GM21737 (cell line): Measurements from ENCODE around the gene DACT1.

Experiments used
- ATAC-seq: cut with Tn5 transposase; IDR thresholded peaks from one replicate; pipeline ENCODE4 v1.9.1; 2021; ENCODE audit warnings: mild to moderate bottlenecking, moderate library complexity; ENCODE audit not compliant: unreplicated experiment

Gene DACT1

DNA sequence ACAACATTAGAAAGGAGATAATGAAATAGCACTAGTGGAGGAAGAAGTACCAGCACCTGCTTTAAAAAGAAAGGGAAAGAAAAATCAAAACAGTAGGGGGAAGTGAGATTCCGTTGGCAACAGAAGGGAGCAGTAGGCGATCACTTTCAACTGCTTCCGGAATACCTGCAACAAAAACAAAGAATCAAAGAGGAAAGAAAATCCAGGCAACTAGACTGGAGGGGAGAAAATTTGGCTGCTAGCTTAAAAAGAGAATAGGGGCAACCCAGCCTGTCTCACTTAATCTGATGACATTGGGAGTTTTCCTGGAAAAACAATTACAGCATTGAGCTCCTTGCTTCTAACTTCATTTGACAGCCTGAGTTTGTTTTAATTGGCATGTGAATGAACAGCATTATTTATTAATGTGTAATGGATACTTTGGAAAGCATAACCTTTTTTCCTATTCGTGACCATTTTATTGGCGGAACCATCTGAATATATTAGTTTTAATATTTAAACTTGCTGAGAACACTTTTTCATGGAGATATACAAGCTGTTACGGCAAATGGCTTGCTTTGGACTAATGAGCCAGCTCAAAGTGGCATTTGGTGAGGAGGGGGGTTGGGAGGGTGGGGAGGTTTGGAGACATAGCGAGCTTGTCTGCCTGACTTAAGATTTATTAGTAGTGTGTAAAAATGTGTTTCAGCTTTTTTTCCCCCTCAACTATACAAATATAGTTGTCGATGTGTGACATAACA is 2.5 kb upstream of the DACT1 start:
- ATAC-seq = no peak

DNA sequence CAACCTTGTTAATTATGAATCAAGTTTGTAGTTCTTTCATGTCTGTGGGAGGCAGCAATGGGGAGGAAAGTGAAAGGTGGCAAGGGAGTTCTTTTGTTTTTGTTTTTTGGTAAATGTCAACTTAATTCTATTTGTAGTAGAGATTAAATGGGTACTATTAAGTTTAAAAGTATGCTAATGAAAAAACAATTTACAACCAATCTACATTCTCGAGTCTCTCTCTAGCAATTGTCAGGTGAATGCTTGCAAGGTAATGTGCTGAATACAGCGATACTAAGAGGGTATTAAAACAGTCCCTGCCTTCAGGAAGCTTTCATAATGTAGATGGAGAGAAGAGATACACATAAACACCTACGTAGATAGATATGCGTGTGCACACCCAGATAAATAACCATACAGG is 1.6 kb upstream of the DACT1 start:
- no peak for ATAC-seq

DNA sequence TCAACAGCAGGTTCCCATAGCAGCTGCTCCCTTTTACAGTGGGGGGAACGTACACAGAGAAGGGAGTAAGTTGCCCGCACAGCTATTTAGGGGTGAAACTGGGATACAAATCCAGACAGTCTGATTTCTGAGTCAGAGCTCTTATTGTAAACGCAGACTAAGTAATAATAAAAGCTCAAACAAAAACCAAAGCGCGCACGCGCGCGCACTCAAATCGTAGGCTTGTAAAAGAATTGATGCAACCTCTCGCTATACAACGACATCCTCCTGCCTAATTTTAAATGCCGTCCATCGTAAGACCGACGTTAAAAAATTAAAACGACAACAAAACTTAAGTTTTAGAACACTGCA is 747 bp upstream of the DACT1 start:
- ATAC-seq = no peak

DNA sequence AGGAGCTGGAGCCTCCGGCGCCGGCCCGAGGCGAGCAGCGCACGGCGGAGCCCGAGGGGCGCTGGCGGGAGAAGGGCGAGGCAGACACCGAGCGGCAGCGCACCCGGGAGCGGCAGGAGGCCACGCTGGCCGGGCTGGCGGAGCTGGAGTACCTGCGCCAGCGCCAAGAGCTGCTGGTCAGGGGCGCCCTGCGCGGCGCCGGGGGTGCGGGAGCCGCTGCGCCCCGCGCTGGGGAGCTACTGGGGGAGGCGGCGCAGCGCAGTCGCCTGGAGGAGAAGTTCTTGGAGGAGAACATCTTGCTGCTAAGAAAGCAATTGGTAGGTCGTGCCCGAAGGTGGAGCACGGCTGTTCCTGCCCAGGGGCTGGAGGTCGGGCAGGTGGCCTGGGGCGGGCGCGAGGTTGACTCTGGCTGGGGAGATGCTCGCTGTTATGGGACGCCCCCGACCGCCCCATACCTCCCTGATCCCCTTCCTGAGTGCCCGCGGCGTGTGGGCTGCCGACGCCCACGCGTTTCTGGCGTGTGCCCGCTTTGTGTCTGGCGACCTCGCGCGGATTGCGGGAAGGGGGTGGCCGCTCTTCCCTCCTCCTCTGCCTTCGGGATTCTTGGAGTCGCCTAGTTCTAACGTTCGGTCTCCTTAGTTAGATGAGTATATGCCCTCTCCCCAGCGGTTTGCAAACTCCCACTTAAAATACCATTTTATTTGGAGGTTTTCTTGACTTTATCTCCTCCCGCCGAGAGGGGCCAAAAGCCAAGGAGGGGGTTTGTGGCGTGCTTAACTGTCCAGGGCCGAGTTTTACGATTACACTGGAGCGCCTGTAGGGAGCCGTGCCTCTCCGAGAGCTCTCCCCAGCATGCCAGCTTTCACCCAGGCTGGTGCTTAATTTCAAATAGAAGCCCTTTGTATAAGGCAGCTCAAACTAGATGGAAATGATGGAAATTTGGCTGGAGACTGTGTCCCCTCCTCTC is 752 bp downstream of the DACT1 start:
- ATAC-seq = peak; percentile 31

DNA sequence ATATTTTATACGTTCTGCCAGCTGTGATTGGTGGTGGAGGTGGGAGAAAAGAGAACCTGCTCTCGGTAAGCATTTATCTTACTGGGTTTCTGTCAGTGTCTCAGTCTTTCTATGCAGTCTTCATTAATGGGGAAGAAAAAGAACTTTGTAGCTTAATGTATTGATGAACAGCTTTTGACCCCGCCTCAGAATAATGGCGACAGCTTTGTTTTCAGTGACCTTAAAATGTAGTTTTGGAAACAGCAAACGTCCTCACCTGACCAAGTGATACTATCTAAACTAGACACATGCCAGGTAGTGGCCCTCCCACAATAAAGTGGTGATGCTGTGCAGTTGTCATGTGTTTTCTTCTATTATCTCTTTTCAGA is 1.4 kb downstream of the DACT1 start:
- no peak for ATAC-seq

DNA sequence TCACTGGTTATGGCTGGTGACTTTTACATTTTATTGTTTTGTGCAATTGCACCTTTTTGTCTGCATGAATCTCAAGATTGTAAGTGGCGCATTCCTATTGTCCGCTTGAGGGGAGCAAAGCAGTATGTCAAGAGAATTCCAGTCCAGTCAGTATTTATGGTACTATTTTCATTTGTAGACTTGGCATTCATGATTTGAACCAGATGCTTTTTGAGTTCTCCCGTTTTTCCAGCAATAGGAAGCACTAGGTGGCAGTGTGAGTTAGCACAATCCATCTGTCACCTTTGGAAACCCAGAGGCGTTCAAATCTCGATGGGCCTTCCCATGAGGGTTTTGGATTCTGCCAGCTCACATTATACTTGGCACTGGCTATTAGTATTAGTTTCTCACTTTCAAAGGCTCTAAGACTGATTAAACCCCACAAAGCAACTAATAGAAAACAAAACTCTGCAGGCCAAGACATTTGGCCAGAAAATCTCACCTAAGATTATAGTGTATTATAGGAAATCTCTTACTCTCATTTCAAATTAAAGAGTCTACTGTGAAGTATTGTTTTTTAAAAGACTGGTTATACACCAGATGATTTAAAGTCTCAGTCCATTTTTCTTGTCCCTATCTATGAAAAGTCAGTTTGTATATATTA is 2.2 kb downstream of the DACT1 start:
- no peak for ATAC-seq

DNA sequence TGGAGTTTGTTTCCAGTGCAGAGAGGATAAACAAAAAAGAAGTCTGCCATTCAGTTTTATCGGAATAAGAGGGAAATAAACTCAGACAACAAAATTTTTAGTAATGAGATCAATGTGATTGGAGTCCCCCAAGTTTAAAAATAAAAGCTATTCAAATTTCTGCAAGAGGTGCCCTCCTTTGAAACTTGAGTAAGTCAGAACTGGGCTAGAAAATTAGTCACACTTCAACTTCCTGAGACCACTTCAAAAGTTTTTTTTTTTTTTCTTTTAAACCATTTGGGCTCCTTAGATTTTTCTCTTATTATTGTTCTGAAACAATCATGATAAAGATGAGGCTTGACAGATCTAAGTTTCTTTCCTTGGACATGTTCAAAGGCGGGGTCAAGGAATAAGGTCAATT is 3.2 kb downstream of the DACT1 start:
- ATAC-seq = no peak

DNA sequence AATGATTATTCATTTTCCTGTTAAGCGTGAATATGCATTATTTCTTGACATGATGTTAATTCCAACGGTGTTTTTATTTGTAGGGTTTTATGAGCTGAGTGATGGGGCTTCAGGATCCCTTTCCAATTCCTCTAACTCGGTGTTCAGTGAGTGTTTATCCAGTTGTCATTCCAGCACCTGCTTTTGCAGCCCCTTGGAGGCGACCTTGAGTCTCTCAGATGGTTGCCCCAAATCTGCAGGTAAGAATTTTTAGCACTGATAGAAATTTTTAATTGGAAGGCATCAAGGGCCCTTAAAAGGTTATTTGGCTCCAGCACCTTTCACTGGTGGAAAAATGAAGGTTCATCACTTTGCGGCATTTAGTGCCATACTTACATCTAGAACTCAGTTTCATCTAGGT is 3.7 kb downstream of the DACT1 start:
- ATAC-seq = no peak

DNA sequence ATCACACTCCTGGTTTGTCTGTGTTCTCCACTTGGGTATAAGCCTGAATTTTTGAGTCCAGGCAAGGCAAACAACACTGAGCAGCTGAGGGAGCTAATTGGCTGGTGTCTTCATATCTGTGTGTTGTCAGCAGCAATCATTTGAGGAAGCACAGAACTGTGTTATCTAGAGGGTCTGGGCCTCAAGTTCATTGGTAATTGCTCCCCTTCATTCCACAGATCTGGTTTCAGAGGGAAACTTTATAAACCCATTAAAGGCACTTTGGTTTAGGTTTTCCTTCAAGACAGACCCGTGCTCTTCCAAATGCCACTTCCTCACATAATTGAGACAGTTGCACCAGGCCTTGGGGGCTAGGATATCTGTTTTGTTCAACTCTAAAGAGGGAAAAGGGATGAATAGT is 5.6 kb downstream of the DACT1 start:
- no peak for ATAC-seq

DNA sequence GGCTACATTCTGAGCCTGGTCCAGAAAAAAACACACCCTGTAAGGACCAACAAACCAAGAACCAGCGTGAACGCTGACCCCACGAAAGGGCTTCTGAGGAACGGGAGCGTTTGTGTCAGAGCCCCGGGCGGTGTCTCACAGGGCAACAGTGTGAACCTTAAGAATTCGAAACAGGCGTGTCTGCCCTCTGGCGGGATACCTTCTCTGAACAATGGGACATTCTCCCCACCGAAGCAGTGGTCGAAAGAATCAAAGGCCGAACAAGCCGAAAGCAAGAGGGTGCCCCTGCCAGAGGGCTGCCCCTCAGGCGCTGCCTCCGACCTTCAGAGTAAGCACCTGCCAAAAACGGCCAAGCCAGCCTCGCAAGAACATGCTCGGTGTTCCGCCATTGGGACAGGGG is 7.9 kb downstream of the DACT1 start:
- ATAC-seq = no peak

DNA sequence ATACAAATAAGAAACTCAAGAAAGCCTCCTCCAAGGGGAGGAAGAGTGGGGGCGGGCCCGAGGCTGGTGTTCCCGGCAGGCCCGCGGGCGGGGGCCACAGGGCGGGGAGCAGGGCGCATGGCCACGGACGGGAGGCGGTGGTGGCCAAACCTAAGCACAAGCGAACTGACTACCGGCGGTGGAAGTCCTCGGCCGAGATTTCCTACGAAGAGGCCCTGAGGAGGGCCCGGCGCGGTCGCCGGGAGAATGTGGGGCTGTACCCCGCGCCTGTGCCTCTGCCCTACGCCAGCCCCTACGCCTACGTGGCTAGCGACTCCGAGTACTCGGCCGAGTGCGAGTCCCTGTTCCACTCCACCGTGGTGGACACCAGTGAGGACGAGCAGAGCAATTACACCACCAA is 8.7 kb downstream of the DACT1 start:
- no peak for ATAC-seq

DNA sequence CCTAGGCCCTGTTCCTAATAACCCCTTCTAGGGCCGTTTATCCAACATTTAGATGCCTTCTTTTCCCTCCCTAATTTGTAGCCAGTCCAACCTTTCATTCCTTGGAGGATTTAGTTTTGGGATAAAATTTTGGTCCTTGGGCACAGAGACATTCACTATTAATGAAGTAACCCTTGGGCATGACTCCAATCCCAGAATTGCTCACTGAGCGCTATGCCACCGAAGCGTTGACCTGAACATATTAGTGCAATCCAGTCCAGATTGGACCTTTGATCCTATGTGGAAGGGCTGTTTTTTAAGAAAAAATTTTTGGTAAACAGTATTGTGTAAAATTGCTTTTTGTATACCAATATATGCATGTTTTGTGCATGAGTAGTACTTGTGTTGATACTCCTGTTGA is 10.0 kb downstream of the DACT1 start:
- no peak for ATAC-seq

DNA sequence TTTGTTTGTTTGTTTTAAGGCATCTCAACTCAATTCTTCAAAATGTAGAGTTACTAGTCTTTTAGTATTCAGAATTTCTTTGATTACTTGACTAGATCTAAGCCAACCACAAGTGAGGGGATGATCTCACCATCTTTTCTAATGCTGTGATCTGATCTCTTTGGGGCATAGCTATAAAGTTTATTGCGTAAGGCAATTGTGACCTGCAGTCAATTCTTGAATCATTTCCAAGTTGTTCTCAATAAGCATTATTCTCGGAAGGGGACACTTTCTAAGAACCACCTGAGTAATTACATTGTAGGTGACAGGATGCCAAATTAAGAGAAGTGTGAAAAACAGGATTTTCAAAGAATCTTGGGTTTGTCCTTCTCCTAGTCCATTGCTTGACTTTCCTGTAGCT is 13.1 kb downstream of the DACT1 start:
- ATAC-seq = no peak

DNA sequence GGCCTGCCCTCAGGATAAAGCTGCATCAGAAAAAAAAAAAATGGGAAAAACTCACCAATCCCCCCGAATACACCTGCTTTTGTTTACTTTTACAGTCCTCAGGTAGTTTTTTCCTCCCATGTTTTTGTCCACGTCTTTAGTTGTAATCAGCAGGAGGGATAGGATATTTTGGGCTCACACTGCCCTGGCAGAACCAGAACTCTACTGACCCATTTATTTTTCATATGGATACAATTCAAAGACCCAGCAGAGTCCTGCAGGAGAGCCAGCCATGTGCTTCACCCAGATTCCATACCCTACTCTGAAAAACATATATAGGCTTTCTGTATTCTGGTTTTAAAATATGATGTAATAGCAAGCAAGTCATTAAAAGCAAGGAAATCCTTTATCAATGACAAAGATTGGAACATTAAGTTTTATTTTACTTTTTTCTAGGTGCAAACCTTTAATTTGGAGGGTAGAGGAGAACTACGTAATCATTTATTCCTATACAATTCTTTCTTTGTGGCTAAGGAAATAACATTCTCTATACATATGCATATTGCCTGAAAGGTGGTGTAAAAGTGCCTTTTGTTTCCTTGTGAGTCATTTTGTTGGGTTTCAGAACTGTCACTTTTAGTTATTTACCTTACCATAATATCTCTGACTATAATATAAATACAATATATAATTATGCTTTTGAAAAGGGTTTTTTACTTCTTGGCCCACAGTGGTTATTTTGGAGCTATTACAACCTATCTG is 19.1 kb downstream of the DACT1 start:
- ATAC-seq = no peak

DNA sequence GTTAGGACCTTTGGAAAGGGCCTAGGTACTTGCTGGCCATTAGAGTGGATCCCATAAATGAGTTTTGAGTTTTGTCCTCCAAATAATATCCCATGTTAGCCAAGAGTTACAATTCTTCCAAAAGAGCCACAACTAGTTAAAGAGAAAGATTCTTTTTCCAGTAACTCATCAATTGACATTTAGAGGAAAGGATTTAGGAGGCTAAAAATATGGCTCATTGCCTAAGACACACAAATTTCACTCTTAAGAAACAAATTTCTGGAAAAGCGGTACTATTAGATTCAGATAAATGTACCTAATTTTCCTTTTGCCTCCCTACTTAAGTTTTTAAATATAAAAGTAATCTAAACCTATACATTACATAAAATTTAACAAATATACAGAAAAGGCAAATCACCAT is 21.3 kb downstream of the DACT1 start:
- ATAC-seq = no peak

DNA sequence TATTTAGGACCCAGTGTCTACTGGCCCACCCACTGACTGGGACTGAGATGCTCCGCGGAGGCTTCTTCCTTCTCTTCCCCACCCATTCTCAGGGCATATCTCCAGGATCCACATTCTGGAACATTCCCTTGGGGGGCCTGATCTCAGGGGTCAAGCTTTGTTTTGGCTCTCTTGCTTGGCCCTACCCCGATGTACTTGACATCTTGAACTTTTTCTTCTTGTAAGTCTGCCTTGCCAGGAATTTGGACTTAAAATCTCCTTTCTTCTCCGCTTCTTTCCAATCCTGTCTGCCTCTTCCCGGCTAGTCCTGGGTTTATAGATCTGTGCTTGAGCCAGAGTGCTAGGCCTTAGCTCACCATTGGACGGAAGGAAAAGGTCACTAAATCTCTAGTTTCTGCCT is 22.1 kb downstream of the DACT1 start:
- no peak for ATAC-seq

DNA sequence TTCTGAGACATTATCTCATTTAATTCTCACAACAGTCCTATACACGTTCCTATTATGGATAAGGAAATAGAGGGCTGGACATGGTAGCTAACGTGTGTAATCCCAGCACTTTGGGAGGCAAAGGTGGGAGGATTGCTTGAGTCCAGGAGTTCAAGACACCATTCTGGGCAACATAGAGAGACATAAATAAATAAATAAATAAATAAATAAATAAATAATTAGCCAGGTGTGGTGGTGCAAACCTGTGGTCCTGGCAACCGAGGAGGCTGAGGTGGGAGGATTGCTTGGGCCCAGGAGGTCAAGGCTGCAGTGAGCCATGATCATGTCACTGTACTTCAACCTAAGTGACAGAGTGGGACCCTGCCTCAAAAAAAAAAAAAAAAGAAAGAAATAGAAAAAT is 22.6 kb downstream of the DACT1 start:
- no peak for ATAC-seq

DNA sequence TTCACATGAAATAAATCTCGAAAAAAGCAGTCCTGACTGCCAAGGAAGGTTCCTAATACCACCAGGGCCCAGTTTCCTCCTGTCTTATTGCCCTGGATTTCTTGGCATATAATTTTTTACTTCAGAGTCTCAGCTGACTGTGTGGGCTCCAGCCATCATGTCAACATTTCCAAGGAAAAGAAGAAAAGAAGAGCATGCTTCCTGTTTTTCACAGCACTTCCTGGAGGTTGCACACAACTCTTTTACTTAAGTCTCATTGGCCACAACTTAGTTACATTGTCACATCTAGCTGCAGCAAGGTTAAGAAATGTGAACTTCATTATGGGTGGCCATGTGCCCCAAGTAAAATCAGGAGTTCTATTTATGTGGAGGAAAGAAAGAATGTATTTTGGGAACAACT is 24.3 kb downstream of the DACT1 start:
- ATAC-seq = no peak

DNA sequence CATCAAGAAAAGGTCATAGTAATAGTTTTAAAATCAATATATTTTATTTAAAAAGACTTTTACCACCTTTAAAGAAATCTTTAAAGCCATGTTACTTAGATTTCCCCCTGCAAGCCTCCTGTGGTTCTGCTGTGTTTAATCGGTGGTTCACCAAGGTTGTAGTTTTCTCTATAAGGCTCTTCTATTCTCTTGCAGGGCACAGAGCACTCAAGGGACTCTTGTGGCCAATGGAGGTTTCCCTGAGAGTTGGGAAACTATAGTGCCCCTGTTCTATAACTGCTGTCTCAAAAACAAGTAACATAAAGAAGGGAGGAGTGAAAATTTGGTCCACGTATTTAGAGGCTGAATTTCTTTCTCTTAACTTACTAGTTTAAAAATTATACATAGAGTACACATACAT is 25.0 kb downstream of the DACT1 start:
- ATAC-seq = no peak

DNA sequence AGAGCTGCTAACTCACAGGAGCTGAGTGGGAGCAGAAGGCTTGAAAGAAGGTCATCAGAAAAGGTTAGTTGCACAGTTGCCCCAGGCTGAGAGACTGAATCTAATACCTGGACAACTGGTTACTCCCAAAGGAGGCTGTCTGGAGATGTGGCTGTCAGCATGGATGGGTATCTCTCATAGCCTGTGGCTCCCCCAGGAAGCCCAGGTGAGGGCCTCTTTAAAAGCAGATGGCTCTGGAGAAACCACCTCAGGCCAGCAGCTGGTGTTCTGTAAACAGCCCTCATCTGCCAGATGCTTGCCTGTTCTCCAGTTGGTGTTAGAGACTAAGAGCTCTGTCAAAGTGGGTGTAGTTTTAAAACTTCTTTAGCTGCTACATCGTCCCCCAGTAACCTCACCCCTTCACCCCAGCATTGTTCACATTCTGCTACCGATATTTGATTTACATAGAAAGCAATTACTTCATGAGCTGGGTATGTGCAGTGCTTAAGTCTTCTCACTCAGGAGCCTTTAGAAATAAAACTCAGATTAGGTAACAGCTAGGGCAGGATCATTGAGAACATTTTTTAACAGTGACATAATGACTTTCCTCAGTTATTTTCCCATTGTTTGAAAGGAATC is 25.8 kb downstream of the DACT1 start:
- ATAC-seq = no peak
